Left cardiac atrium (tissue), 4 donors: ENCODE results near the gene SLC12A7. TPM values are rescaled to one million over a fixed set of nuclear protein-coding genes. Genes with fewer than 3 reads are reported as not detected.
"Not testable (repeated sequence)": the region's sequence is repeated elsewhere in the genome, so short reads cannot be mapped to it uniquely, and the experiment has no call there.

Experiments
- ATAC-seq, 2 donors: fragments of 200-7000 bp; cut with Tn5 transposase; one replicate each; pipeline ENCODE4 v1.9.1; 2020; ENCODE audit warnings: mild to moderate bottlenecking in 2 of 2, moderate library complexity in 2 of 2
- DNase-seq: peaks from one replicate; pipeline ENCODE4 v3.0.0-alpha.2; 2020
- intact Hi-C, 2 donors: fragments of 100-400 bp; cut with DNase I; formaldehyde crosslinking; loops; one replicate each; pipeline versions ENCODE4 v1.14.1 to v1.15.1; 2022 to 2023
- total RNA-seq, 2 donors: library from RNA; stranded (reverse); fragmentation: NEBNext Ultra II Directional; extraction: Animal tissue kit (Norgen Biotek cat#: 25700); gene quantifications; one replicate each; pipeline ENCODE4 v1.2.1, GENCODE V29; 2021
- donor health status: DM: no; HTN: yes; CAD: no.
- donor health status: DM: no; HTN: yes; CAD: no; lungs with severe emphysema.
- donor health status: DM: yes; HTN: yes; CAD: no.
- donor health status: Dilated cardiomyopathy.

SLC12A7 gene
- total RNA-seq, 2 donors from 2014 or later = 53.7 to 54.1 TPM

GRCh38 chr5:1089146-1089545 is 22.7 kb downstream of the SLC12A7 start:
- DNase-seq (no peak), ATAC-seq (no peak)
- intact Hi-C loops = no loop called here

DNA sequence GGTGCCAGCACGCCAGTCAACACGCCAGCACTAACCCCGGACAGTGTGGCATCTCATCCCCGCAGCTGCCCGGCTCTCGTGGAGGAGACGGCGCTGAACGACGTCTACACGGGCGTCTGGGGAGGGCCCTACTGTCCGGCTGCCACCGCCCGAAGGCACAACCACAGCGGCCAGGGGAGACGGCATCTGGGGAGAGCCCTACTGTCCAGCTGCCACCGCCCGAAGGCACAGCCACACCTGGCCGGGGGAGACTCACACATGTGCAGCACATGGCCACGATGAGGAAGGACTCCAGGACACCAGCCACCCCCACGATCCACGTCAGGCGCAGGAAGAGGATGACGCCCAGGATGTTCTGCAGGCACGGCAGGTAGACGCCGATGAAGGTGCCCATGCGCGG is 23.1 kb downstream of the SLC12A7 start:
- DNase-seq = no peak
- intact Hi-C loops = no loop called here
- no peak for ATAC-seq

- ATAC-seq = no peak
- DNase-seq = no peak
- intact Hi-C loops = no loop called here
Measured at GRCh38 chr5:1088031-1088430, 23.8 kb downstream of the SLC12A7 start.

- intact Hi-C loops = no loop called here
- ATAC-seq = no peak
- DNase-seq = no peak
Measured at GRCh38 chr5:1087428-1087827, 24.4 kb downstream of the SLC12A7 start.

- intact Hi-C loops = no loop called here
Measured at GRCh38 chr5:1086871-1087270, 25.0 kb downstream of the SLC12A7 start.

DNA sequence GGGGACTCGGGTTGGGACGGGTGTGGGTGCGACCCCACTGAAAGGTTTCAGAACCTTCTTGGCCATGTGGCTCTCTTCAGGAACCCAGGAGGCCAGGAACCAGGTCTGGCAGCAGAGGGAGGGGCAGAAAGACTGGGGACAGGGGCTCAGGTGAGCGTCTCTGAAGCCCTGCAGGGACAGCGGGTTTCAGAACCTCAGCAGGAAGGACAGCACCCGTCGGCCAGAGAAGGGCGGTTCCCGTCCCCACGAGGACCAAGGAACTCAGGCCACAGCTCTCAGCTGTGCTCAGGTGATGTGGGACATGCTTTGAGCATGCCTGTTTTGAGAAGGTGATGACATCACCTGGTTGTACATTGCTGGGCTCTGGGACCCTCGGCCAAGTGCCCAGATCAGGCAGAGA is 25.7 kb downstream of the SLC12A7 start:
- ATAC-seq = no peak
- intact Hi-C loops = no loop called here
- no peak for DNase-seq

More at GRCh38 chr5:1086871-1087270, 25.0 kb downstream of the SLC12A7 start:
- DNase-seq (no peak), ATAC-seq (no peak)

DNA sequence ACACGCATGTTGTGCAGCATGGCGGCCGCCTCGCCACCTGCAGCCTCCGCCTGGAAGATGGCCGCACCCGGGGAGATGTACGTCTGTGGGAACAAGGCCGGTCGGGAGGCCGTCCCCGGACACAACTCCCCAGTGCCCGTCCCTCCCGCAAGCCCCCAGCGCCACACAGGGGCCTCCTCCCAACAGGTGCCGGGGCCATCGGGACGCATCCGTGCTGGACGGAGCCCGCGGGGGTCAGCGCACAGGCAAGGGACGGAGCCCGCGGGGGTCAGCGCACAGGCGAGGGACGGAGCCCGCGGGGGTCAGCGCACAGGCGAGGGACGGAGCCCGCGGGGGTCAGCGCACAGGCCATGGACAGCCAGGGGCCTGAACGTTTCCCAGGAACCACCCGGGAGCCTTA is 26.5 kb downstream of the SLC12A7 start:
- no peak for ATAC-seq
- intact Hi-C loops = no loop called here
- DNase-seq = no peak

DNA sequence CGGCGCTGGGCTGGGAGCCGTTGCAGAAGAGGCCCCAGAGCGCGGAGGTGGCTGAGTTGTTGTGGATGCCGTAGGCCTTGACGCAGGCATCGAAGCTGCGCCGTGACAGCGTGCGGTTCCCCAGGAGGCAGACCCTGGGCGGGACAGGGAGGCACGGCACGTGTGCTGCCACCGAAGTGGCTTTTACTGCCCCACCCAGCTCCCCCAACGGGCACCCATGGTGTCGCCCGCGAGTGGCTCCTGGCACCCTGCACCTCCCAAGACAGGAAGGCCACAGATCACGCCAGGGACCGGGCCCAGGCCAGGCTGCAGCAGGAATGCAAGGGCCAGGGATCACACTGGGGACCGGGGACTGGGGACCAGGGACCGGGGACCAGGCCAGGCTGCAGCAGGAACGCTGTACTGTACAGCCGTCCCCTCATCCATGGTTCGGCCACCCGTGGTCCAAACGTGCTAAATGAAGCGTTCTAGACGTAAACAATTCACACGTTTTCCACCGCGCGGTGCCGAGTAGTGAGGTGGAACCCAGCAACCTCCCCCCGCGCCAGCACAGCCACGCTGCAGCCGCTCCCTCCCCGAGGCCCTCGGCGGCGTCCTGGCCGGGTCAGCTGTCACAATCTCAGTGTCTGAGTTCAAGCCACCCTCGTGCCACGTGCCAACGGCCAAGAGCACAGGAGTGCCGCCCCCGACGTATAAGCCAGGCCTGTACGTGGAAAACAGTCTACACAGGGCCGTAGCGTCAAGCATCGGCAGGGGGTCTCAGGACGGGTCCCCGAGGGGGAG is 27.8 kb downstream of the SLC12A7 start:
- intact Hi-C loops = no loop called here
- ATAC-seq (no peak), DNase-seq (no peak)

GRCh38 chr5:1083026-1083425 is 28.8 kb downstream of the SLC12A7 start:
- DNase-seq, ATAC-seq, intact Hi-C loops: not testable (repeated sequence)

DNA sequence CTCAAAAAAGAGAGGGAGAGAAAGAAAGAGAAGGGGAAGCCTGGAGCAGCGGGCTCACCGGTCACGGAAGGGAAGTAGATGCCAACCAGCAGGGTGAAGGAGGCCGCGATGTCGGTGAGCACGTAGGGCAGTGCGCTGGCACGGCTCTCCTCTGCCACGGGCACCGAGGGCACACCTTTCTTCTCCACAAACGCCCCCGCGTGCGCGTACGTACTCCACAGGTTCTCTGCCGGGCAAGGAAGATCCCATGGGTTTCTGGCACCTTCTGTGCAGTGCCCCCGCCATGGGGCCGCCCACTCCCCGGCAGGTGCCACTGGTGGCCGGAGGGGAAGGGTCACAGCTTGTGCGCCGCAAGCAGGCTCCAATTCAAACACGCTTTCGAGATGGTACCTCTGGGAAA is 30.3 kb downstream of the SLC12A7 start:
- intact Hi-C loops = no loop called here
- ATAC-seq (no peak), DNase-seq (no peak)

- DNase-seq = no peak
- peak; percentile 23 to 47 for ATAC-seq
- intact Hi-C loops = no loop called here
Measured at GRCh38 chr5:1080432-1080831, 31.4 kb downstream of the SLC12A7 start.

- intact Hi-C loops = no loop called here
- DNase-seq (no peak), ATAC-seq (no peak)
Measured at GRCh38 chr5:1079961-1080360, 31.9 kb downstream of the SLC12A7 start.

DNA sequence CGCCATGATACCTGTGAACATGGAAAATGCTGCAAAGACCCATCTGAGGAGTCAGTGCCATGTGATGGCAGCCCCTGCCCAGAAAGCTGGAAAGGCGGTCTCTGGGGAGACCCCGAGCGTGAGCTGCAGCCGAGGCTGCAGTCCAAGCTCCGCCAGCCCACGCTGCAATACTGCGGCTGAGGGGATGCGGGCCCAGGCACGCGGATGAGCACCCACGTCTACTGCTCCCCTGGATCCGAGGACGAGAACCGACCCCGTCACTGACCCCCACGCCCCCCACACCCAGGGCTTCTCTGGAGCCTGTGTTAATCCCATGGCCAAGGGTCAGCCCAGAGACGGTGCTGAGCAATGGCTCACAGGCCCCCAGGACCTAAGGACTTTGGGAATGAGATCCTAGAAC is 32.4 kb downstream of the SLC12A7 start:
- DNase-seq (no peak), ATAC-seq (no peak)
- intact Hi-C loops = no loop called here

- intact Hi-C loops = no loop called here
- DNase-seq (no peak), ATAC-seq (no peak)
Measured at GRCh38 chr5:1078851-1079250, 33.0 kb downstream of the SLC12A7 start.

DNA sequence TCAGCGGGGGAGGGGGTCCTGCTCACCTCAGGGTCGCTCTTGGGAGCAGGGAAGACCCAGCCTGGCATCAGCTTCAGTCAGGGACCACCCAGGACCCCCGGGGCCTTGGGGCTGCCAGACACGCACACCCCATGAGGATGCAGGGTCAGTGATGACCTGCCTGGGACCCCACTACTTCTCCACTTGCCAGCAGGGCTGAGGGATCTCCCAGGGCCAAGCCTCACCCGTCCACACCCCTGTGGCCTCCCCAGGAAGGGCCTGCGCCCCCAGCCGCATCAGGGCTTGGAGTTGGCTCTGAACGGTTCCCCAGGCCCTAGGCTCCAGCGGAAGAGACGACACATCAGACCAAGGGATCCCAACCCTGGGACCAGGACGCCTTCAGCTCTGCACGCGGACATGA is 33.7 kb downstream of the SLC12A7 start:
- DNase-seq (no peak), ATAC-seq (no peak)
- intact Hi-C loops = no loop called here

GRCh38 chr5:1077491-1078020 is 34.3 kb downstream of the SLC12A7 start:
- ATAC-seq = no peak
- intact Hi-C loops = no loop called here
- DNase-seq = no peak

DNA sequence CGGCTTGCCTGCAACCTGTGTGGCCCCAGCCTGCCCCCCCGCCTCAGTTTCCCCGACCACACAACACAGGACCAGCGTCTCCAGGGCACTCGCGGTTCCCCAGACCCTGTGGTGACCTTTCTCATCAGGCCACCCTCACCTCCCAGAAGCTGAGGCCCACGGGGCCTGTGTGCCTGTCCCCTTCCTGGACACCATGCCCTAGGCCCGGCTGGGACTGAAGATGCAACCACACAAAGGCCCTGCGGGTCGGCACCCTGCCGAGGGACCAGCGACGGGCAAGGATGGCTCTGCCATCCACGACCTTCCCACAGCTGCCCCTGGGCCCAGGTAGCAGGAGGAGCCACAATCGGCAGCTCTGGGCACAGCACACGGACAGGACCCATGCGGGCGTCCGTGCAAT is 34.8 kb downstream of the SLC12A7 start:
- DNase-seq (no peak), ATAC-seq (no peak)
- intact Hi-C loops = no loop called here

DNA sequence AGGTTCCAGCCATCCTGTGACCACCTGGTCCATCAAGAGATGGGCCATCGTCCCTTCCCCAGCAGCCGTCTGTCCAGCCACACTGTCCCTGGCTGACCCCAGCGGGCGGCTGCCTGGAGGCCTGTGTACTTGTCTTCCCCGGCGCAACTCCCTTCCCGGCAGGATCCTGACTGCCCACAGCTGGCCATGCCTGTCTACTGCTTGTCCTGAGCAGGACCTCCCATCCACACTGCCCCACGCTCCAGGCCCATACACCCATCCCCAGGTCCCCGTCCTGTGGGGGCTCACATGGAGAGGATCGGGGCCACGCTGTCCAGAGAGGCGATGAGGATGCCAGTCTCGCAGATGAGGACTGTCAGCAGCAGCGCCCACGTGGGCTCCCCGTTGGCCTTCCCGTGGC is 35.5 kb downstream of the SLC12A7 start:
- no peak for DNase-seq
- ATAC-seq = no peak
- intact Hi-C loops = no loop called here

GRCh38 chr5:1075931-1076330 is 35.9 kb downstream of the SLC12A7 start:
- no peak for ATAC-seq
- intact Hi-C loops = no loop called here
- no peak for DNase-seq

- intact Hi-C loops = no loop called here
- DNase-seq (no peak), ATAC-seq (no peak)
Measured at GRCh38 chr5:1075555-1075881, 36.3 kb downstream of the SLC12A7 start.

DNA sequence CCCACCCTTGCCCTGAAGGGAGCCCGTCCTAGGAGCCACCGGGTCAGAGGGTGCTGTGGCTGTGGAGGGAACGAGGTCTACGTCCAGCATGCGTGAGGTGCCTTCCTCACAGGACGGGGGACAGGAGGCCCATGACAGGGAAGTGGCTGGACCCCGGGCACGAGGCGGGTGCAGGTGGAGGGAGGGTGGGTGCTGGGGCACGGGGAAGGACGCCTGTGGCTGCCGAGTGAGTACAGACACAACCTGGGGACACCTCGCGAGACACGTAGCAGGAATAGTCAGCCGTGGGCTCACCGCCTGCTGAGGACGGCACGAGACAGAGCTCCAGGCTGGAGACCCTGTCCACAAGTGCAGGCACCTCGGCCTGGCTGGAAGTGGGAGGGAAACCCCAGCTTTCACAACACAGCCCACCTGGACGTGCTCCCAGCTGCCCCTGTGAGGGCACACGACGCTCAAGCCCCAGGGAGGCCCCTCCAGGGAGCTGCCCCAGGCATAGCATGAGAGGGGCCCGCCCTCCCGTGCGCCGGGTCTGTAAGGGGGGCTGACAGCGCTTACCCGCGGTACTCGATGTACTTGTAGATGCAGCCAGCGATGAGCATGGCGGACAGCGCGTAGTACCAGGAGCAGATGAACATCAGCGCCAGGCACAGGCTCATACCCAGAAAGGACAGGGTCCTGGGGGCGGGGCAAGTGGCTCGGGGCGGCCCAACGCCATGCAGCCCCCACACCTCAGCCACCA is 36.9 kb downstream of the SLC12A7 start:
- ATAC-seq (no peak), DNase-seq (no peak)
- intact Hi-C loops = no loop called here
